Stimulated activated CD8-positive, alpha-beta memory T cell treated with anti-CD3 and anti-CD28 coated beads, Interleukin-12 subunit alpha, Interleukin-12 subunit beta, amount 100 ng/mL, for 4 hours (primary cell): Measurements from ENCODE around the gene LRBA.

Source experiments
- DNase-seq: peaks from one replicate; pipeline ENCODE4 v3.0.0-alpha.2; 2020; ENCODE audit warnings: low read depth

Gene LRBA

GRCh38 chr4:150265806-150266205 is 749.3 kb downstream of the LRBA start:
- DNase-seq = no peak

GRCh38 chr4:150264595-150265161 is 750.4 kb downstream of the LRBA start:
- DNase-seq = no peak

GRCh38 chr4:150262611-150263010 is 752.5 kb downstream of the LRBA start:
- no peak for DNase-seq

DNA sequence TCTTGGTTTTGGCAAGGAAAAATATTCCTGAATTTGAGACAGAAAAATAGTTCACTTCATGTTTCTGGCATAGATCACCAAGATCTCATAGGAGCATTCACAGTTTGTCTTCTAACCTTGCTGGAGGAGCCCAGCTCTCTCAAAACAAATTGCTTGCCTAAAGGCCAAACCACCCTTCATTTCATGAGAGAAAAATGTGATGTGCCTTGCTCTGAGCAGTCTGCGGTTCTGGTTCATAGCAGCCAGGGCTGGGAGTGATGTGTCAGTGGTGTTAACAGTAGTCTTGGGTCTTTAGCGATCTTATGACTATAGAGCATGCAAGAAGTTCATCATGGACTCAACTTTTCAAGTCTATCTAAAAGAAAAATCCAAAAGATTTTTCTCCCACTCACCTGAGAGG is 753.5 kb downstream of the LRBA start:
- DNase-seq = no peak

DNA sequence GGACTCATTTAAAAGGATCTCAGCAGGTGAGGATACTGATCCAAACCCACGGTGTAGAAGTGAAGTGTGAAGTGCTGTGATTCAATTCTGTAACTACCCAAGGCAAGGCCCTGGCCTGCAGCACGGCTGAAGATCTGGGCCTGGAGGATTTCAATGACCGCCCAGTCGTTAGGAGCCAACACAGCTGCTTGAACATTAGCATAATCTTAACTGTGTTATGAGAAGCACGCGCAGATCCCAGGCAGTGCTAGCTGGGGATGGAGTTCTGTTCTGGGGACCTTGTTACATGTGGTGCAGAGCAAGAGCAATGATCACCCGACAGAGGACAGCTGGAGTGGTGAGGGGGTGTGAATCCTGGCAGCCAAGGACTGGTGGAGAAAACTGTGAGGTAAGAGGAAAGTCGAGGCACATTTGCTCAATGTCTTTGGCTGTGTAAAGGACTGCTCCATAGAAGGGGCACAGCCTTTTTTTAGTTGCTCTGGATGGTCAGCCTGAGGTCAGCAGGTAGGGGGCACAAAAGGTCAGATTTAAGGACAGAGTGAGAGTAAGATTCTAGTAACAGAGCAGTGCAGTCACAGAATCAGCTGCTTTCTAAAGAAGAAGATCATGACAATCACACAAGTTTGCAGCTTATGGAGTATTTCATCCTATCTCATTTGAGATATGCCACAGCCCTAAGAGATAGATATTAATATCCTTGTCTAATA is 755.1 kb downstream of the LRBA start:
- DNase-seq = no peak

GRCh38 chr4:150258569-150258968 is 756.5 kb downstream of the LRBA start:
- DNase-seq = no peak

DNA sequence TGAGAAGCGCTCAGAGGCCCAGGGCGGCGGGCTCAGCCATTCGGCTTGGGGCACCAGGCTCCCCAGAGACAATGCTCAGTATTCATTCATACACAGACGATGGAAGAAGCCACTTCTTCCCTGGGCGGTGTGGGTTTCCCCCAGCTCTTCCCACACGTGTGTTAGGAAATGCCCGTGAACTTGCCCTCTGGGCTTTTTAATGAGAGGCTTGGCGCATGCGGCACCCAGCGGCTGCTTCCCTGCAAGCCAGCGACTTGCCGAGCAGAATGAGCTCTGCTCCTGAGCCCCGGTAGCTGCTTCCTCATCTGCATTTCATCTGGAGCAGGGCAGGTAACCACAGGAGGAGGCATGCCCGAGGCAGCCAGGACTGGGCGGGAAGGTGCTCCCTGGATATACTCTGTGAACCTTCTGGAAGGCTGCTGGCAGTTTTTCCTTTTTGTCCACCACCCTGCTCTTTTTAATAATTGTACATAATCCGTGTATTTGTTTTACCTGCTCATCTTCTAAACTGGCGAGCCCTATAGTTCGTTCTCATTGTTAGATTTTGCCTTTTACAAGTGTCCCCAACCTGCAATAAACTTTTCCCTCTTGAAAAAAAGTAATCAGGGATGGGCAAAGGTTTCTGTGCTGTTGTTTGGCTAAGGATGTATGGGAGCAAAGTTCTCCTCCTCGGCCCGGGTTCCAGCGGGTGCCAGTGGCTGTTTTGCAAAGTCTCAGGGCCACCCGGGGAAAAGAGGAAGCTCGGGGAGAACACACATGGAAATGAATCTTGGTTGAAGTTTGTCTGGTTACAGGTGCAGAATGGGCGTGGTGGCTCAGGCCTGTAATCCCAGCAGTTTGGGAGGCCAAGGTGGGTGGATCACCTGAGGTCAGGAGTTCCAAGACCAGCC is 758.0 kb downstream of the LRBA start:
- DNase-seq = no peak

- DNase-seq = no peak
Observed at GRCh38 chr4:150256225-150256620, 758.9 kb downstream of the LRBA start.

GRCh38 chr4:150255610-150256224 is 759.4 kb downstream of the LRBA start:
- no peak for DNase-seq

- DNase-seq = no peak
Observed at GRCh38 chr4:150253965-150254630, 761.0 kb downstream of the LRBA start.

DNA sequence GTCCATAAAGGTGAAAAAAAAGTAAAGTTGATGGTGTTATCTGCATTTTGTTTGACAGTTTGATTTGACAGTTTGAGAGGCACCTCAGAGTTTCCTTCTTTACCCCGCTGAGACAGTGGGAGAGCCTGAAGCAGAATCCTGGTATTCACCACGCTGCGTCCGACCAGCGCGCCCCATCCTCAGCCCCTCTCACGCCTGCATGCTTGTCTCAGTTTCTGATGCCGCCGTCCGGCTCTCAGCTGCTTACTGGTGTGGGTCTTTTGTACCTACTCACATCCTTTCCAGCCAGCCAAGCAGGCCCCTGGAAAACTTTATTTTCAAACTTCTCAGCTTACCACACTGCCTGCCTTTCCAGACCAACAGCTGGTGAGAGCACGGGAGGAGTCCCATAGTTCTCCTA is 761.7 kb downstream of the LRBA start:
- no peak for DNase-seq

- no peak for DNase-seq
Observed at GRCh38 chr4:150252741-150253140, 762.3 kb downstream of the LRBA start.

DNA sequence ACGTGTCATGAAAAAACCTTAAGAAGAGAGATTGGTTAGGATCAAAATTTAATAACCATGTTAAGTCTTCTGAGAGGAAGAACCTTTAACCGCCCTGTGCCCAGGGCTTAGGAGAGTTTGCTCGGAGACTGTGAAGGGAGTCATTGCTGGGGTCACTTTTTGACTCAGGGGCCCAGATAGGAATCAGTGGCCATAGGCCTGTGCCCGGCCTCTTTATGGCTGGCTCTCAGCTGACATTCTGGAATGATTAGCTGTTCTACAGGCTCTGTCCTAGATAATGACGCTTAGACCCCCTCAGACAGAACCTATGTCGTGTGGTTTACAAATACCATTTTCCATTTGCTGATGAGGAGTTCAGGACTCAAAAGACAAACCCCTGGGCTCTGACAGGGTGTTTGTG is 762.8 kb downstream of the LRBA start:
- DNase-seq = no peak

GRCh38 chr4:150251752-150252190 is 763.3 kb downstream of the LRBA start:
- DNase-seq = no peak

- no peak for DNase-seq
Observed at GRCh38 chr4:150250998-150251651, 764.0 kb downstream of the LRBA start.

- DNase-seq = no peak
Observed at GRCh38 chr4:150250293-150250997, 764.6 kb downstream of the LRBA start.

GRCh38 chr4:150248181-150248580 is 766.9 kb downstream of the LRBA start:
- no peak for DNase-seq

- DNase-seq = no peak
Observed at GRCh38 chr4:150247184-150247583, 767.9 kb downstream of the LRBA start.

GRCh38 chr4:150244600-150244999 is 770.5 kb downstream of the LRBA start:
- DNase-seq = no peak

- no peak for DNase-seq
Observed at GRCh38 chr4:150243932-150244331, 771.2 kb downstream of the LRBA start.
